GM13977 (cell line): ENCODE measurements around the gene GIMAP8.

Source experiments
- DNase-seq: peaks from one replicate; pipeline ENCODE4 v3.0.0; 2012; ENCODE audit warnings: low spot score
- CTCF ChIP-seq: IDR thresholded peaks from 2 replicates; pipeline ENCODE4 v1.5.1; 2012; ENCODE audit warnings: mild to moderate bottlenecking, control low read depth; ENCODE audit not compliant: insufficient read depth; ENCODE audit errors: extremely low read depth, missing control alignments
- in situ Hi-C: fragments of 300-500 bp; cut with MboI; formaldehyde crosslinking; loops from one replicate; pipeline ENCODE4 v1.12.0; 2022; ENCODE audit warnings: low sequenced_read_pairs, low pct_unique_long_range_greater_than_20kb, mixed read lengths, inconsistent platforms; ENCODE audit not compliant: unreplicated experiment

The GIMAP8 gene

DNA sequence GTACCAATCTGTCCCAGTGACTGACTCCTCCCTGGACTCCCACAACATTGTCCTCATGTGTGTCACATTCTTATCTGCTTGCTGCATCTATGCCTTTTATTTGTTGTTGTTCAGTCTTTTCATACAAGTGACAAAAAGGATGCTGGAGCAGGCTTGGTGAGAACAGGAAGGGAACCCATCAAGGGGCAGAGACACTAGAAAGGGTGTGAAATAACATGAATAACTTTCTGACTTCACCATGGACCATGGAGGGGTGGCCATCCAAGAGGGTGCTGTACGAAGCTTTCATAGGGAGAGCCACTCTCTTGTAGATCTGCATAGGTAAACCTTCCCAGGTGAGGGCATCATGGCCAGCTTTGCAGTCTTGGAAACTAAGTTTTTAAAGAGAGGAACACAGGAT lies 14.5 kb downstream of the GIMAP8 start:
- no peak for TF ChIP-seq CTCF
- no peak for DNase-seq
- in situ Hi-C loops = no loop called here

DNA sequence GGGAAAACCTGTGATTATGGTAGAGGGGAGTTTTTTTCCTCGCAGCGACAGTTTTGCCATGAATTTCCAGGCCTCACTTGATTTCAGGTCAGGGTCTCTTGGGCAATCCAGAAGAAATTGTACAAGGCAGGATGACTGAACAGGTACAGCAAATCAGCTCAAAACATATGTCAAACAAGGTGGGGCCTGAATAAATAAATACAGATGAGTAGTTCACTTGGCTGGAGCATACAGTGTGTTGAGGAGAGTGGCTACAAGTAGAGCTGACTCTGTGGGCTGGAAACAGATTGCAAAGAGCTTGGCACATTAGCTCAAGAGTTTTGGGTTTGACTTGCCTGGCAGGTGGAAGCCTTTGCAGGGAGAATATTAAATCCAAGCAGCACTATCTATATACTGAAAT lies 15.0 kb downstream of the GIMAP8 start:
- no peak for TF ChIP-seq CTCF
- DNase-seq = no peak
- in situ Hi-C loops = no loop called here

DNA sequence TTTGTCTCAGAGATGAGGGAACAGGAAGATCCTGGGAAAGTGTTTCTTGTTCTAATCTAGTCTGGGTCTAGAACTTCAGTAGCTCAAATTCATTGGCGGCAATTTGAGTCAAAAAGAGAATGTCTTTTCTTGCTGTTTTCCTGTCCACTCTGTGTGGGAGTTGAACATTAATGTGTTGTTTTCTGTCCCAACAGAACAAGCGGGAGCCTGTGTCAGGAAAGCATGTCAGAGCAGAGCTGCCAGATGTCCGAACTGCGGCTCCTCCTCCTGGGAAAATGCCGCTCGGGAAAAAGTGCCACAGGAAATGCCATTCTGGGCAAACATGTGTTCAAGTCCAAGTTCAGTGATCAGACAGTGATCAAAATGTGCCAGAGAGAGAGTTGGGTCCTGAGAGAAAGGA lies 16.0 kb downstream of the GIMAP8 start:
- no peak for DNase-seq
- in situ Hi-C loops = no loop called here
- TF ChIP-seq CTCF = no peak

DNA sequence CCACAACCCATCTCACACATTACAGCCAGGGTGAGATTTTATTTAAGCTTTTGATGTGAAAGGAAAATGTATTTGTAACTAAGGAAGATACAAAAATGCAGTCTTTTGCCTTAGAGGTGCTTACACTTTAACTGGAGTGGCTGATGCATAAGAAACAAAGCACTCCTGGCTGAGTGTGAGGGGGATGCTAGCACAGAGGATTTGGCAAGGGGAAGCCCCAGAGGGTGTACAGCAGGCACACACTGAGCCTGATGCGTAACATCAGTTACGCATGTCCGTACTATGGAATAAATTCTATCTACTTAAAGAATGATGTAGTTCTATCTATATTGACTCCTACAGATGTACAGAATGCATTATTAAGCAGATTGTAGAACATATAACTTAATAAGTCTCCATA lies 17.8 kb downstream of the GIMAP8 start:
- in situ Hi-C loops = no loop called here
- TF ChIP-seq CTCF = no peak
- DNase-seq = no peak

- TF ChIP-seq CTCF = no peak
- in situ Hi-C loops = no loop called here
Observed at GRCh38 chr7:150471886-150472285, 21.5 kb downstream of the GIMAP8 start.

DNA sequence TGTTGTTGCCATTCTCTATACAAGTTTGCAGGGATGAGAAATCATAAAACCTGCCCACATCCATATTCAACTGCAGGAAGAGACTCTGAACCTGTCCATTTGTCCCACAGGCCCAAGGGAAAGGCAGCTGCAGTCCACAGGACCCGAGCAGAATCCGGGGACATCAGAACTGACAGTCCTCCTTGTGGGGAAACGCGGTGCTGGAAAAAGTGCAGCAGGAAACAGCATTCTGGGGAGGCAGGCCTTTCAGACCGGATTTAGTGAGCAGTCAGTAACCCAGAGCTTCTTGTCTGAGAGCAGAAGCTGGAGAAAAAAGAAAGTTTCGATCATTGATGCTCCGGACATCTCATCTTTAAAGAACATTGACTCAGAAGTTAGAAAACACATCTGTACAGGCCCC lies 23.5 kb downstream of the GIMAP8 start:
- in situ Hi-C loops = no loop called here
- no peak for DNase-seq
- TF ChIP-seq CTCF = no peak

More at GRCh38 chr7:150471886-150472285, 21.5 kb downstream of the GIMAP8 start:
- no peak for DNase-seq

DNA sequence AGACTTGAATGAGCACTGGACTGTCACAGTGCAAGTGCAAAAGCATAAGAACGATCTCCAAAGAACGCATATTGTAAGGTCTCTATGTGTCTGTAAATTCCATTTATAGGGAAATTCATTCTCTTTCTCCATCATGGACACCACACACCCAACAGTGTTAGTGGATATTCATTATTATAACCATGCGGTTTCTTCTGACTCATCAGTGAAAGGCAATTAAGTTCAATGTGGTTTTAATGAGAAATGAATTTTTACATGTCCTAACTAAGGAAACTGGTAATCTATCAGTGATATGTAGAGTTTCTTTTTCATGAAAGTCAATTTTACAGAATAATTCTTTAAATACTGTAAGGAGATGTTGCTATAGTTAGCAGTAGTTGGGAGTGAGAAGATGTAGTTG lies 25.9 kb downstream of the GIMAP8 start:
- in situ Hi-C loops = no loop called here
- TF ChIP-seq CTCF = no peak

More for the DNA sequence above, 25.9 kb downstream of the GIMAP8 start:
- no peak for DNase-seq
